Fibroblast of villous mesenchyme (primary cell): ENCODE data around the gene NOL12. TPM values are rescaled to one million over a fixed set of nuclear protein-coding genes. Genes with fewer than 3 reads are reported as not detected.

Experiments used
- DNase-seq: peaks from one replicate; pipeline ENCODE4 v3.0.0-alpha.2; 2010; ENCODE audit warnings: low read depth
- H3K4me3 ChIP-seq: 2 replicates; pipeline ENCODE4 v1.5.1; 2011; ENCODE audit warnings: low read depth, mild to moderate bottlenecking, low read length
- CTCF ChIP-seq: IDR thresholded peaks from 2 replicates; pipeline ENCODE4 v1.5.1; 2012; ENCODE audit warnings: low read depth, mild to moderate bottlenecking, low read length; ENCODE audit not compliant: insufficient read depth
- total RNA-seq: library from RNA; depleted of rRNA; stranded (reverse); fragments of >200 nt; gene quantifications from 2 replicates; pipeline ENCODE4 v1.2.3, GENCODE V29; 2012

Gene NOL12
- total RNA-seq, 1 donor = 7.3 TPM

GRCh38 chr22:37659897-37660708, 26.0 kb upstream of the NOL12 start:
- H3K4me3 ChIP-seq = peak overlapping the region; percentile 74
- DNase-seq = no peak
- no peak for TF ChIP-seq CTCF

- no peak overlapping the region for H3K4me3 ChIP-seq
Measured at GRCh38 chr22:37660709-37661045, 25.5 kb upstream of the NOL12 start.

GRCh38 chr22:37661160-37661924, 24.8 kb upstream of the NOL12 start:
- peak; percentile 87 for DNase-seq
- no peak overlapping the region for H3K4me3 ChIP-seq
- TF ChIP-seq CTCF = peak; percentile 70

More at GRCh38 chr22:37660709-37661045, 25.5 kb upstream of the NOL12 start:
- no peak for TF ChIP-seq CTCF
- DNase-seq = no peak

- TF ChIP-seq CTCF = no peak
- no peak for DNase-seq
Measured at GRCh38 chr22:37662039-37662438, 24.1 kb upstream of the NOL12 start.

GRCh38 chr22:37663521-37664140, 22.5 kb upstream of the NOL12 start:
- TF ChIP-seq CTCF = no peak
- DNase-seq = peak; percentile 82
- H3K4me3 ChIP-seq = no peak overlapping the region

More at GRCh38 chr22:37662039-37662438, 24.1 kb upstream of the NOL12 start:
- no peak overlapping the region for H3K4me3 ChIP-seq

GRCh38 chr22:37664249-37665101, 21.7 kb upstream of the NOL12 start:
- no peak for TF ChIP-seq CTCF

More at GRCh38 chr22:37664249-37665101, 21.7 kb upstream of the NOL12 start:
- H3K4me3 ChIP-seq = no peak overlapping the region
- DNase-seq = no peak
